Left lobe of liver (tissue), 2 donors: ENCODE measurements around the gene HAVCR1. TPM values are rescaled to one million over a fixed set of nuclear protein-coding genes. Genes with fewer than 3 reads are reported as not detected.
A peak's percentile ranks its signal among the peaks of the same experiment; 100 is the strongest.
"Not testable (repeated sequence)": the region's sequence is repeated elsewhere in the genome, so short reads cannot be mapped to it uniquely, and the experiment has no call there.

Source experiments
- ATAC-seq: fragments of 200-7000 bp; cut with Tn5 transposase; one replicate; pipeline ENCODE4 v1.9.1; 2020; ENCODE audit warnings: mild to moderate bottlenecking, moderate library complexity
- DNase-seq: peaks from one replicate; pipeline ENCODE4 v3.0.0-alpha.2; 2020; ENCODE audit warnings: low spot score
- total RNA-seq: library from RNA; stranded (reverse); gene quantifications from one replicate; pipeline ENCODE4 v1.2.1, GENCODE V29; 2021
- donor health status: DM: no; HTN: no; CAD: no; lungs with moderate emphysema.
- donor health status: DM: no; HTN: yes; CAD: no.

Gene HAVCR1
- 0.23 TPM for total RNA-seq

- ATAC-seq (peak; percentile 88), DNase-seq (no peak)
These were observed at the start of gene HAVCR1 for GRCh38 chr5:157059093-157059539. TSS of gene HAVCR1 (minus strand) at chr5:157059116. CDS start at chr5:157057943, 1,173 bp downstream.

GRCh38 chr5:157107508-157107907 lies 48.6 kb upstream of the HAVCR1 start:
- no peak for DNase-seq
- no peak for ATAC-seq

- peak; percentile 23 for ATAC-seq
- no peak for DNase-seq
These were observed 47.9 kb upstream of the HAVCR1 start for GRCh38 chr5:157106630-157107461.

GRCh38 chr5:157100140-157100679 lies 41.3 kb upstream of the HAVCR1 start:
- no peak for ATAC-seq
- no peak for DNase-seq

GRCh38 chr5:157088342-157088990 lies 29.6 kb upstream of the HAVCR1 start:
- DNase-seq: no peak
- no peak for ATAC-seq

GRCh38 chr5:157086751-157087359 lies 27.9 kb upstream of the HAVCR1 start:
- ATAC-seq (no peak), DNase-seq (no peak)

GRCh38 chr5:157085930-157086329 lies 27.0 kb upstream of the HAVCR1 start:
- ATAC-seq (no peak), DNase-seq (no peak)

GRCh38 chr5:157080286-157080685 lies 21.4 kb upstream of the HAVCR1 start:
- ATAC-seq (no peak), DNase-seq (no peak)

- DNase-seq: no peak
- ATAC-seq: no peak
These were observed 17.6 kb upstream of the HAVCR1 start for GRCh38 chr5:157076558-157076957.

- DNase-seq: no peak
- no peak for ATAC-seq
These were observed 13.6 kb upstream of the HAVCR1 start for GRCh38 chr5:157072508-157072907.

GRCh38 chr5:157069949-157070348 lies 11.0 kb upstream of the HAVCR1 start:
- DNase-seq (no peak), ATAC-seq (peak; percentile 70)

- DNase-seq: no peak
- no peak for ATAC-seq
These were observed 9.9 kb upstream of the HAVCR1 start for GRCh38 chr5:157068785-157069184.

GRCh38 chr5:157068339-157068738 lies 9.4 kb upstream of the HAVCR1 start:
- ATAC-seq: no peak
- no peak for DNase-seq

GRCh38 chr5:157067005-157067404 lies 8.1 kb upstream of the HAVCR1 start:
- ATAC-seq: no peak
- no peak for DNase-seq

GRCh38 chr5:157066080-157066479 lies 7.2 kb upstream of the HAVCR1 start:
- no peak for DNase-seq

GRCh38 chr5:157063776-157064430 lies 5.0 kb upstream of the HAVCR1 start:
- DNase-seq (no peak), ATAC-seq (peak; percentile 62)

More at GRCh38 chr5:157066080-157066479, 7.2 kb upstream of the HAVCR1 start:
- ATAC-seq: no peak

- DNase-seq (no peak), ATAC-seq (peak; percentile 42)
These were observed 975 bp upstream of the HAVCR1 start for GRCh38 chr5:157059891-157060290.

GRCh38 chr5:157057459-157058370 lies 1.2 kb downstream of the HAVCR1 start:
- DNase-seq (no peak), ATAC-seq (peak; percentile 67)

- DNase-seq, ATAC-seq: not testable (repeated sequence)
These were observed 2.1 kb downstream of the HAVCR1 start for GRCh38 chr5:157056848-157057247.
